GM19238 (cell line): Measurements from ENCODE around the gene CACFD1.
"Not testable (repeated sequence)": the region's sequence is repeated elsewhere in the genome, so short reads cannot be mapped to it uniquely, and the experiment has no call there.

Experiments used
- DNase-seq: peaks from one replicate; pipeline ENCODE4 v3.0.0; 2011; ENCODE audit warnings: low spot score; ENCODE audit not compliant: insufficient read length

Gene CACFD1

DNA sequence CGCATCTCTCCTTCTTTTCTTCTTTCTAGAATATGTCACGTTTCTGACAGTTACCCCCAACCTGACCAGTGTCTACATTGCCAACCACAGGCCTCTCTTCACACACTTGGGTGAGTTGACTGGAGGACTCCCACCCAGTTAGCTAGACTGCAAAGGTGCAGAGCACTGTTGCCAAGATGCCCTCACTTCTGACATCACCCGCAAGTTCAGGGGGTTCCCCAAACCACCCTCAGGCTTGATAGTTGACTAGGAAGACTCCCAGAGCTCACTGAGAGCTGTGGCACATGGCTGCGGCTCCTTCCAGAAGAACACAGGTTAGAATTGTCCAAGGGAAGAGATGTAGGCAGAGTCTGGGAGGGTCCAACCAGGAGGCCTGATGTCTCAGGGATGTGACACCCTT lies 20.4 kb upstream of the CACFD1 start:
- no peak for DNase-seq

DNA sequence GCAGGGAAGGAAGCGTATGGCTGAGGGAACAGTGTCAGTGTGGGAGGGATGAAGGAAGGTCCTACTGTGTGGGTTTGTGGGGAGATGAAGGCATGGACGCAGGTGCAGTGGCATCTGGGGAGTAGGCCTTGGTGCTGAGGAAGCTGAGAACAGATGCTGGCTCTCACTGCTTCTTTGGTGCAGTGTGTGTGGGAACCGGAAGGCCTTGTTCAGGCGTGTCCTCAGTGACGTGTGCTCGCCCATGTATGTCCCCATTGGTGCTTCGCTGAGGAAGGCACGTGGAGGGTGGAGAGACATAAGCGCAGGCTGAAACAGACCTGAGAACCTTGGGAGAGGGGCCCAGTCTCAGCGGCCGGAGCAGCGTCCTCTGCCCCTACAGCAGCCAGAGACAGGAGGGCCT lies 18.9 kb upstream of the CACFD1 start:
- peak; percentile 87 for DNase-seq

GRCh38 chr9:133441571-133441970 lies 18.2 kb upstream of the CACFD1 start:
- no peak for DNase-seq

GRCh38 chr9:133443248-133443647 lies 16.5 kb upstream of the CACFD1 start:
- no peak for DNase-seq

DNA sequence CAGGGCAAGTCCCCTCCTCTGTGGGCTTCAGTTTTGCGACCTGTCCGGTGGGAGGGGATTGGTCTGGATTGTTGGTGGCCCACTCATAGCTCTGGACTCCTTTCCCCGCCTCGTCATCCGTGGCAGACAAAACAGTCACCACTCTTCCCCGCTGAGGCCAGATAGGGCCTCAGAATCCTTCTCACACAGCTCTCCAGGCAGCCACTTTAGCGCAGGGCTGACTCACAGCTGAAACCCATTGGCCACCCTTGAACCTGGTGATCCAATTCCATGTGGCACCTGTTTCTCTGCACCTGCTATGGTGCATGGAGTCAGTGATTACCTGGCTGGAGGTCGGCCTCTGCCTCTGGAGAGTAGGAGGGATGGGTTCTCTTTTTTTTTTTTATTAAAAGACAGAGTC lies 15.8 kb upstream of the CACFD1 start:
- DNase-seq: no peak

- DNase-seq: no peak
These were observed 14.3 kb upstream of the CACFD1 start for GRCh38 chr9:133445293-133445969.

GRCh38 chr9:133448487-133448972 lies 11.2 kb upstream of the CACFD1 start:
- no peak for DNase-seq

GRCh38 chr9:133449760-133450159 lies 10.0 kb upstream of the CACFD1 start:
- DNase-seq: no peak

DNA sequence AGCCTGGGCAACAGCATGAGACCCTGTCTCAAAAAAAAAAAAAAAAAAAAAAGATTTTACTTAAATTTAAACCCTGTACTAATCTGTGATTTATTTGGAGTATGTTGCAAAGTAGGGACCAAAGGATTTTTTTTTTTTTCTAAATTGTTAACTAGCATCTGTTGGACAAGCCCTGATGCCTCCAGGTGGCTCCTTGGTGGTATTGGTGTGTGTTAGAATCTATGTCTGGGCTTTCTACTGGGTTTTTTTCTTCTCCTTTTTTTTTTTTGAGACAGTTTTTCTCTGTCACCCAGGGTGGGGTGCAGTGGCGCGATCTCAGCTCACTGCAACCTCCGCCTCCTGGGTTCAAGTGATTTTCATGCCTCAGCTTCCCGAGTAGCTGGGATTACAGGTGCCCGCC lies 7.9 kb upstream of the CACFD1 start:
- not testable (repeated sequence) for DNase-seq

GRCh38 chr9:133452562-133452961 lies 7.2 kb upstream of the CACFD1 start:
- no peak for DNase-seq

GRCh38 chr9:133453651-133454050 lies 6.1 kb upstream of the CACFD1 start:
- no peak for DNase-seq

- DNase-seq: no peak
These were observed 5.5 kb upstream of the CACFD1 start for GRCh38 chr9:133454325-133454724.

DNA sequence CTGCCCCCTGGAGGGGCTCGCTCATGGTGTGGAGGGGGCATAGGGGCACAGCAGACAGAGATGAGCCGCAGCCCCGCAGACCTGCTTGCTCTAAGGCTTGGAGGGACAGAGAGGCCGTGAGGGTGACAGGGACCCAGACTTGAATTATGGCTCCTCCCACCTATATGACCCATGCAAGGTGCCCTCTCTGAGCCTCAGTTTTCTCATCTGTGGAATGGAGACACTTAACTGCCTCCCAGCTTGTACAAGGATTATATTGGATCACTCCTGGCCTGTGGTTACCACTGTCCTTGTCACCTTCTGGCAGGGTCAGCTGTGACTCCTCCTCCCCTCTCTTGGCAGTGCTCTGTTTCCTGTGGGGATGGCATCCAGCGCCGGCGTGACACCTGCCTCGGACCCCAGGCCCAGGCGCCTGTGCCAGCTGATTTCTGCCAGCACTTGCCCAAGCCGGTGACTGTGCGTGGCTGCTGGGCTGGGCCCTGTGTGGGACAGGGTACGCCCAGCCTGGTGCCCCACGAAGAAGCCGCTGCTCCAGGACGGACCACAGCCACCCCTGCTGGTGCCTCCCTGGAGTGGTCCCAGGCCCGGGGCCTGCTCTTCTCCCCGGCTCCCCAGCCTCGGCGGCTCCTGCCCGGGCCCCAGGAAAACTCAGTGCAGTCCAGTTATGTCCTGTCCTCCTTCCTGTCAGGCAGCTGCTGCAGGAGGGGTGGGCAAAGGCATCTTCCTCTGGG lies 4.7 kb upstream of the CACFD1 start:
- DNase-seq: no peak

DNA sequence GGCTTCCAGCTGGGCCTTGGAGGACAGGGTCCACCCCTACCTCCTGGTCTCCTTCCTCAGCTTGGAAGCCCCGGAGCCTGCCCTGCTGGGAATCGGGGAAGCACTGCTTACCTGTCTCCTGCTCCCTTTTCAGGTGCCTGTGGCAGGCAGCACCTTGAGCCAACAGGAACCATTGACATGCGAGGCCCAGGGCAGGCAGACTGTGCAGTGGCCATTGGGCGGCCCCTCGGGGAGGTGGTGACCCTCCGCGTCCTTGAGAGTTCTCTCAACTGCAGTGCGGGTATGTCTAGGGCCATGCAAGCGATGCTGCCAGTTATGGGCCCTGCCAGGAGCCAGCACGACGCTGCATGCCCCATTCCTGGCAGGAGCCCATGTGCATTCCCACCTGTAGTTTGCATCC lies 3.8 kb upstream of the CACFD1 start:
- no peak for DNase-seq

- no peak for DNase-seq
These were observed 3.4 kb upstream of the CACFD1 start for GRCh38 chr9:133456409-133456808.

DNA sequence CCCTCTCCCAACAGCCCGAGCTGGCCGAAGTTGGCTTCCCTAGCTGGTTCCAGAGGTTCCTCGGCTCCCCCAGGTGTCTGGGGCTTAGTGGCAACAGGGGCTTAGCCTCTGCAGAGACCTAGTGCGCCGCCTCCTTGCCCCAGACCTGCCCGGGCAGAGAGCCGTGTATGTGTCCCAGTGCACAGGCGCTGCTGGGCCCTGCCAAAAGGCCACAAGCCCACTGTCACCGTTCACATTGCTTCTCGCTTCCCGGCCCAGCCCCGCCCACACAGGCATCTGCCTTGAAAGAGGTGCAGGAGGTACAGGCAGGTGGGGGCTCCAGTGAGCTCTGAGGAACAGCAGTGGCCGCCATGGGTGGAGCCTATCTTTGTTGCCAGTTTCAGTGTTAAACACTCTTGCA lies 2.5 kb upstream of the CACFD1 start:
- no peak for DNase-seq

DNA sequence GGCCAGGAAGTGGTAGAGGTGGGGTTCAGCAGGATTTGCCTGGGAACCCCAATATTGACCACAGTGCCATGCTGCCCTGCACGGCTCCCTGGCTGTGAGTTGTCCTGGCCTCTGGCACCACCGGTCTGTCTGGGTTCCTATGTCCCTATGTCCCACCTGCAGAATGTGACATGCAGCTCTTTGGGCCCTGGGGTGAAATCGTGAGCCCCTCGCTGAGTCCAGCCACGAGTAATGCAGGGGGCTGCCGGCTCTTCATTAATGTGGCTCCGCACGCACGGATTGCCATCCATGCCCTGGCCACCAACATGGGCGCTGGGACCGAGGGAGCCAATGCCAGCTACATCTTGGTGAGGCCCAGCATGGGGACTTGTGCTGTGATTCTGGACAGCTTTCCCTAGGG lies 2.0 kb upstream of the CACFD1 start:
- no peak for DNase-seq

- DNase-seq: no peak
These were observed 1.0 kb upstream of the CACFD1 start for GRCh38 chr9:133458643-133459312.

- DNase-seq: peak; percentile 75
These were observed 812 bp downstream of the CACFD1 start for GRCh38 chr9:133460405-133461175.

DNA sequence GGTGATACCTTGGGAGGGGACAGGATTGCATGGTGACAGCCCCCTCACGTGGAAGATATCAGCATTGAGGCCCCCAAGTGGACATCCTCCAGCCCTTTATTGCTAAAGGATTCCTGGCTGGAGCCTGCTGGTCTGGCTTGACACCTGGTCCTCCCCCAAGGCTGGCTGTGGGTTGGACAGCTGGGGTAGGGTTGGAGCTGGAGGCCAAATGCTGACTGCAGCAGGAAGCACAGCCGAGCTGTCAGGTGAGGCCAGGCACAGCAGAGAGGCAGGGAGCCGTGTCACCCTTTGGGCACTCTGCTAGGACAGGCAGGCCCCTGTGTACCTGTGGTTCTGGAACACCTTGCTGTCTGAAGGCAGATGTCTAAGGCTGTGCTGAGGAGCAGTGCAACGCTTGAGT lies 2.2 kb downstream of the CACFD1 start:
- no peak for DNase-seq

GRCh38 chr9:133463234-133463863 lies 3.6 kb downstream of the CACFD1 start:
- DNase-seq: no peak
